H4 (cell line): ENCODE measurements around the gene CD69. TPM values are rescaled to one million over a fixed set of nuclear protein-coding genes. Genes with fewer than 3 reads are reported as not detected.

Experiments
- DNase-seq: peaks from one replicate; pipeline ENCODE4 v3.0.0-alpha.2; 2015; ENCODE audit warnings: low spot score
- total RNA-seq: library from RNA; depleted of rRNA; stranded (reverse); fragments of >200 nt; shearing (Covaris generic); gene quantifications from 2 replicates; pipeline ENCODE4 v1.2.3, GENCODE V29; 2014

Gene CD69
- total RNA-seq, 1 experiment from 2014 or later, result not detected

- no peak for DNase-seq
Measured at GRCh38 chr12:9781360-9781759, 20.7 kb upstream of the CD69 start.

DNA sequence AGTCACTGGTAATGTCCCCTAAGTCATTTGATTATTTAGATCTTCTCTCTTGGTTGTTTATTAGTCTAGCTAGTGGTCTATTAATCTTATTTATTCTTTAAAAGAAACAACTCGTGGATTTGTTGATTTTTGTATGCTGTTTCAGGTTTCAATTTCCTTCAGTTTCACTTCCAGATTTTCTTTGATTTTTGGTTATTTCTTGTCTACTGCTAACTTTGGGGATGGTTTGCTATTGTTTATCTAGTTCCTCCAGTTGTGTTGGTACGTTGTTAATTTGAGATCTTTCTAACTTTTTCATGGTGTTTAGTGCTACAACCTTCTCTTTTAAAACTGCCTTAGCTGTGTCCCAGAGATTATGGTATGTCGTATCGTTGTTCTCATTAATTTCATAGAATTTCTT, 18.5 kb upstream of the CD69 start:
- DNase-seq, result no peak

DNA sequence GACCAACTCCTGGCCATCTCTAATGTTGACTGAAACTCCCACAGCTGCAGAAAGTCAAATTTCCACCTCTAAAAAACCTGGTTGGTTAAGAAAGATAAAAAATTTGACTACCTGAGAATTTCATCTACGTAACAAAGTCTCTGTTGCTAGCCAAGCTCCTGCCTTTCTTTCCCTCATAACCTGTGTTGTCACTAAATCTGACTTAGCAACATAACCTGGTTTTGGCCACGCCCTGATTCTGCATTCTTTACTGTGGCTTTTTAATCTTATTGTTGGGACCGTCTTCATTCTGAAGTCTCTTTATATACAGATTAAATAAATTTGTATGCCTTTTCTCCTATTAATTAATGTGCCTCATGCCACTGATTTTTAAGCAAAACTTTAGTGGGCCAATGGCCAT, 16.1 kb upstream of the CD69 start:
- DNase-seq, result no peak

DNA sequence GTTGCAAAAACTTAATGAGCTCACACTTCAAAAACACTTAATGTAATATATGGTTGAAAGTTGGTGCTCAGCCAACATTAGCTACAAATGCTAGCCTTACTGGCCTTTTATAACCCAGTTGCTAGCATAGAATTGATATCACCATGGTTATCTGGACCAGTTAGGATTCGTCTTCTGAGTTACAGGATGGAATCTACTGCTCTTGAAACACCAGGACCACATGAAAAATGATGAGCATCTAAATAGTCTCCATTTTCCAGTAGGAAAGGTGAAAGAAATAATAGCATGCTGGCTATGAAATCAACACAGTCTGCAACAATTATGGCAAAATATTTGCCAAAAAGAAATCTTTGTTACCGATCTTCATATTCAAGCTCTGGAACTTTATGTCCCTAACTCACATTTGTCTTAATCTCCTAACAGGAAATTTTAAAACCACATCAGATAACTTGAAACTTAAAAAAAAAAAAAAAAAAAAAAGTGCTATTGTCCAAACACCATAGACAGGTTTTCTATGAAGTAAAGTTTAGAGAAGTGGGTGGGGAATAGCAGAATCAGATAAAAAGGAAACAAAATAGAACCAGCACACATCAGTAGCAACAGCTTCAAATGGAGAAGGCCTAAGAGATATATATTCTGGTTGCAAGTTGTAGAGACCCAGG, 12.6 kb upstream of the CD69 start:
- no peak for DNase-seq

DNA sequence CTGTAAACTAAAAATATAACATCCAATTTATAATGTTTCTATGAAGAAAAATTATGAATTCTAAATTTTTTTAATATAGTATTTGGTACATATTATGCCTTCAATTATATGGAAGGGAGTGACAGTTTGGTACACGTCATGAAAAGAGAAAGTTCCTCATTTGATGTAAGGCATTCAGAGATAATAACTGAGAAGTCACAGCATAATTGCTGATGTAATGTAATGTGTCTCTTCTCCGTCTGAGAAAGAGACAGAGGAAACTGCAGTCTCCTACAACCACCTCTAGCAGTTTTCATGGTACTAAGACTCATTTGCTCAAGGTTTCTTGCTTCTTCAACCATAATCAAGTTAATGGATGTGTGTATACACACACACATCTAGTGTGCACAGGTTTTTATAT, 2.3 kb upstream of the CD69 start:
- DNase-seq, result no peak

GRCh38 chr12:9762369-9762768, 1.7 kb upstream of the CD69 start:
- DNase-seq, result no peak

GRCh38 chr12:9761419-9761781, 699 bp upstream of the CD69 start:
- DNase-seq, result no peak

DNA sequence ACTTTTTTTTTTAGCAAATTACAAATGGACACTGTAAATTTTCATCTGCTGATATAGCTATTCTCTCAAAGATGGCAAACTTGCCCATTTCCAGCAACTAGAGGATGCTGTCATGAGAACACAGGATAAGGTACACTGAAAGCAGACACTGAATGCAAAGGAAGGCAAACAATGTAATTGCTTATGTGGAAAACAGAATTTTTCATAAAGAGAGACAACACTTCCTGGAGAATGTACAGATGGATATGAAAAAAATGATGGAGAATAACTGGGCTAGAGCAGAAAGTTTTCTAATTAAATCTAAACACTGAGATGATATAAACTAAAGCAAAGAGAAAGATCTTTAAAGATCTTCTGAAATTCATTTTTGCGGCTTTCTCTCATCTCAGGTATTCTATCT, 581 bp downstream of the CD69 start:
- no peak for DNase-seq

DNA sequence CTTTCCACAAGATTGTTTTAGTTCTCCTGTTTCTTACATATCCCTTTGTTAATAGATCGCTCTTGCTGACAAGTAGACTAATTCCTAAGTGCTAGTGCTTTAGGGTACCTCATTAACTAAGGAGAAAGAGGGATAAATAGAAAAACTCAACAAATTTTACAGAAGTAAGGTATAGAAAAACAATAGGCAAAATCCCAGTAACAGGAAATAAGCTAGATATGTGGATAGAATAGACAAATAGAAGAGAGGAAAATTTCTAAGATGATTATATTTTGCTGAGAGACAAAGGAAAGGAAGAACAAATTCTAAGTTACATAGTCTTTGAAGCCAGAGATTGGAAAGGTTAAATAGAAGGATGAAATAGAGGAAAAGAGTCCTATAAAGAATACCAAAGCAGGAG, 1.0 kb downstream of the CD69 start:
- DNase-seq, result no peak

DNA sequence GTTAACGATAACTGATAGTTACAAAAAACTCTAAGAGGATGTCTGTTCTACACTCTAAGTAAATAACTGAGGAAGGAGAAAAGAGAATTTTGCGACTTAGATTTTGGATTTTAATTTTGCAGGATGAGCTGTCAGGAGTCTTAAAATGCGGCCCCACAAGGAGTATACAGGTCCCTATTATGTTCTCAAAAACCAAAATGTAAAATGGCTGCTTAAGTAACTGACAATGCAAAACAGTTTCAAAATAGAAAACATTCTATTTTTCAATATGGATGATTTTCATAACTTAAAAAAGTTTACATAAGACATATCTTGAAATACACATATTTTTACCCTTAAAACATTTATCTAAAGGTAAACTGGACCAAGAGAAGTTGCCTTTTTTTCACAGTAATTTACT, 2.6 kb downstream of the CD69 start:
- no peak for DNase-seq

DNA sequence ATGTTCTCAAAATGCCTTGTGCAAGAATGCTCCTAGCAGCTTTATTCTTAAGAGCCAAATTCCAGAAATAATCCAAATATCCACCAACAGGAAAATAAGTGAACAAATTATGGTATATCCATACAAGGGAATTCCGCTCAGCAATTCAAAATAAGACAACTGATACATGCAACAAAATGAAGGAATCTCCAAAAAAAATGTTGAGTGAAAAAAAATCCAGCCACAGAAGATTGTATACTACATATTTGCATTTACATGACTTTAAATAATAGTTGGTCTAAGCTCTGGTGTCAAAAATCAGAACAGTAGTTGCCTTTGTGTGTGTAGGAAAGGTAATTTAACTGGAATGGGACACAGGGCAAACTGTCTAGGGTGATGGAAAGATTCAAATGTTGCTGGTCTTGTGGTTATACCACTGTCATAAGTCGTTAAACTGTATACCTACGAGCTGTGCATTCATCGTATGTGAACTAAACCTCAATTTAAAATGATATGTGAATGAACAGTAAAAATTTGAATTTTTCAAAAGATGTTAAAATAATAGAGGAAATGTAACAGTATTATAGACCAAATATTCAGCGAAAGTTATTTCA, 3.2 kb downstream of the CD69 start:
- DNase-seq, result no peak

DNA sequence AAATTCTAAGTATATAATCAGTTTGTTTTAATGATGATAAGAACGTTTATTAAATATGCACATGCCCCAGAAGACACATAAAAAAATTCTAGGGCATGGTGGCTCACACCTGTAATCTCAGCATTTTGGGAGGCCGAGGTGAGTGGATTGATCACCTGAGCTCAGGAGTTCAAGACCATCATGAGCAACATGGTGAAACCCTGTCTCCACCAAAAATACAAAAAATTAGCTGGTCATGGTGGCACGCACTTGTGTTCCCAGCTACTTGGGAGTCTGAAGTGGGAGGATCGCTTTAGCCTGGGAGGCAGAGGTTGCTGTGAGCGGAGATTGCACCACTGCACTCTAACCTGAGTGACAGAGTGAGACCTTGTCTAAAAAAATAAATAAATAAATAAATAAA, 4.0 kb downstream of the CD69 start:
- DNase-seq, result no peak

DNA sequence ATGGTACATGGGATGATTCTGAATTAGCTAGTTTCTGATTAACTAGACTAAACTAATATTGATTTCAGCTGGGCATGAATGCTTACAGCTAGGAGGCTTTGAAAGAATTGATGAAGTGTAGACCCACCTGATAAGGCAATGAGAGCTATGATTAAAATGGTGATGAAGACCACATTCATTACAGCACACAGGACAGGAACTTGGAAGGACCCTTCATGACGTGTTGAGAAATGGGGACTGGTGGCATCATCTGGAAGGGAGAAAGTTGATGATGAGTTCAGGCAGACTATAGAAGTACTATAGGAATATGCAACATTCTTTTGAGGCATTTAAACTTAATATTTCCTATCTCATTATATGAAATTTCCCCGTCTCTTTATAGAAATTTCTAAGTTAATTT, 4.5 kb downstream of the CD69 start:
- DNase-seq, result no peak

GRCh38 chr12:9755567-9755966, 5.1 kb downstream of the CD69 start:
- no peak for DNase-seq

- DNase-seq, result no peak
Measured at GRCh38 chr12:9755035-9755434, 5.7 kb downstream of the CD69 start.

DNA sequence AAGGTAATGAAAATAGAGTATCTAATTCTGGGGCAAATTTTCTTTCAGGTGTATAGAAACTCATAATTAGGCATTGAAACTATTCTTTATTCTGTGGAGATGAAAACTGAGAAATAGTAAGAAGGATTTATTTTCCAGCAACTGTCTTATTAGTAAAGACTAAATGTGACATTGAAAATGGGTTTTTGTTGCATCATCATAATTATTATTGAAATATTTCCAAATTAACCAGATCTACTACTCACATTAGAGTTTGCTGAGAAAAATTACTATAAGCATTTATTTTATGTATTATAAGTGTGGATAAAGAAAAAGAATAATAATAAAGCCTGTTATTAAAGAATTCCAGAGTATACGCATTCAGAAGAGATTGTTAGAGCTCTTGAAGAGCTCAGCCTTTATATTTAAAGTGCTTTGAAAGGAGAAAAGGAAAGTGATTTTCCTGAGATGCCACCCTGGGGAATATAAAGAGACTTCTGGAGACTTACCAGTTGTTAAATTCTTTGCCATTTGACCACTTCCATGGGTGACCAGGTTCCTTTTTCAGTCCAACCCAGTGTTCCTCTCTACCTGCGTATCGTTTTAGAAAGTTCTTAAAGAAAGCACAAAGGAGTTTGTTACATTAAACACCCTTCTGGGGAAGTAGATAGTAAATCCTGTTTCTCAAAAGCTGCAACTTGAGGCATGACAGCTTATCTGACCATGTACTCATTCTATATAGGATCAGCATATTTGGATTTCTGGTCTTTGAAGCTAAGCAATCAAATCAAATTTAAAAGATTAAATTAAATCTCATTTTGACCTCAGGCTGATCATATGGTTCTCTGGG, 6.4 kb downstream of the CD69 start:
- no peak for DNase-seq

GRCh38 chr12:9753498-9753897, 7.2 kb downstream of the CD69 start:
- no peak for DNase-seq

- no peak for DNase-seq
Measured at GRCh38 chr12:9753073-9753472, 7.6 kb downstream of the CD69 start.

DNA sequence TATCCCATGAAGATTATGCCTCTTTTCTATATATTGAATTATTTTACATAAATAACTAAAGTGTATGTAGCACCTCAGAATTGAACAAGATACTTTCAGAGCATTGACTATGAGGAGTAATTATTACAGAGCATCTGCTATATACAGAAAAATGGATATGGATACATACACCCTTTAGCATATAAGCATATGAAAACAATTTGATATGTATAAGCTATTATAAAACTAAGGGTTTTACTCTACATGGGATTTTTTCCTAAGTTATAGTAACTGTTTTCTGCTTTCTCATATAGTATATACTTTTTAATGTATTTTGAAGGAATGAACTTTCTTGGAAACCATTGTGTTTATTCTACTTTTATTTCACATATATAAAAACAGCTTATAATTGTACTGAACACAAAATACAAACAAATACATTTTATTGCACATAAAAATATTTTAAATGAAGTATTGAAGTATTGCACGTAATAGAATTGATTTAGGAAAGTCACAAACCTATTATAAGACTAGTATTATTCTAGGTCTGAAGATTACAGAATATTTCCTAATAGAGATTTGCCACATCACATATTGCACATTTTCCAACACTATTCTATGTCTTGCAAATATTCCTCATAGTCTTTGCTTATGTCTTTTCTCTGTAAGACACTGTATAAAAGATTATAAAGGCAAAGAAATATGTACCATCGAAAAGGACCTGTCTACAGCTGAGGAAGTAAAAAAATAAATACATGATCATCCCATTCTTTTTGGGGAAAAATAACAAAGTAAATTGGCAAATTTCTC, 8.4 kb downstream of the CD69 start:
- DNase-seq, result no peak

- DNase-seq, result peak; percentile 39
Measured at GRCh38 chr12:9751204-9752144, 9.2 kb downstream of the CD69 start.
